Omental fat pad (tissue), 4 donors: ENCODE results near the gene DLX1. TPM values are rescaled to one million over a fixed set of nuclear protein-coding genes. Genes with fewer than 3 reads are reported as not detected.
"Not testable (repeated sequence)": the region's sequence is repeated elsewhere in the genome, so short reads cannot be mapped to it uniquely, and the experiment has no call there.

Source experiments
- ATAC-seq: fragments of 150-250 bp; one replicate; pipeline ENCODE4 v1.9.1; 2016; ENCODE audit warnings: mild to moderate bottlenecking, moderate library complexity; ENCODE audit not compliant: low FRiP score
- DNase-seq: peaks from one replicate; pipeline ENCODE4 v3.0.0-alpha.2; 2019; ENCODE audit warnings: low spot score
- CTCF ChIP-seq, 3 donors: fragments of 450-650 bp; IDR thresholded peaks; one replicate each; pipeline ENCODE4 v1.5.1; 2016 to 2017; ENCODE audit warnings: antibody characterized with exemption in 3 of 3, mild to moderate bottlenecking in 3 of 3, moderate library complexity in 2 of 3
- total RNA-seq, 4 donors: library from RNA; depleted of rRNA; stranded (reverse); fragments of >200 nt; gene quantifications; one replicate each; pipeline ENCODE4 v1.1.0, GENCODE V29; 2016

The DLX1 gene
- total RNA-seq, 4 donors from 2014 or later, result 0.09 TPM; not detected in 3

- DNase-seq (no peak), ATAC-seq (no peak)
- TF ChIP-seq CTCF (IDR thresholded peaks at IDR 0.05), result no peak
Observed at GRCh38 chr2:172106108-172106961, 21.0 kb downstream of the DLX1 start.

GRCh38 chr2:172107690-172108586, 22.6 kb downstream of the DLX1 start:
- DNase-seq (no peak), ATAC-seq (no peak)
- TF ChIP-seq CTCF (IDR thresholded peaks at IDR 0.05), result no peak

GRCh38 chr2:172108587-172108930, 23.3 kb downstream of the DLX1 start:
- TF ChIP-seq CTCF (IDR thresholded peaks at IDR 0.05), result no peak
- DNase-seq, result no peak
- no peak for ATAC-seq

GRCh38 chr2:172109256-172109987, 24.1 kb downstream of the DLX1 start:
- no peak for ATAC-seq
- TF ChIP-seq CTCF (IDR thresholded peaks at IDR 0.05), result no peak
- DNase-seq, result no peak

GRCh38 chr2:172109988-172110811, 24.9 kb downstream of the DLX1 start:
- DNase-seq, result no peak
- TF ChIP-seq CTCF (IDR thresholded peaks at IDR 0.05), result no peak
- no peak for ATAC-seq

GRCh38 chr2:172113617-172114016, 28.3 kb downstream of the DLX1 start:
- ATAC-seq, result no peak
- TF ChIP-seq CTCF (IDR thresholded peaks at IDR 0.05), result no peak
- DNase-seq, result no peak

GRCh38 chr2:172114176-172114575, 28.9 kb downstream of the DLX1 start:
- not testable (repeated sequence) for DNase-seq, ATAC-seq
